ENCODE data around the gene ZBTB22.
A peak's percentile ranks its signal among the peaks of the same experiment; 100 is the strongest.
"Not testable (repeated sequence)": the region's sequence is repeated elsewhere in the genome, so short reads cannot be mapped to it uniquely, and the experiment has no call there.

The ZBTB22 gene, protein sequence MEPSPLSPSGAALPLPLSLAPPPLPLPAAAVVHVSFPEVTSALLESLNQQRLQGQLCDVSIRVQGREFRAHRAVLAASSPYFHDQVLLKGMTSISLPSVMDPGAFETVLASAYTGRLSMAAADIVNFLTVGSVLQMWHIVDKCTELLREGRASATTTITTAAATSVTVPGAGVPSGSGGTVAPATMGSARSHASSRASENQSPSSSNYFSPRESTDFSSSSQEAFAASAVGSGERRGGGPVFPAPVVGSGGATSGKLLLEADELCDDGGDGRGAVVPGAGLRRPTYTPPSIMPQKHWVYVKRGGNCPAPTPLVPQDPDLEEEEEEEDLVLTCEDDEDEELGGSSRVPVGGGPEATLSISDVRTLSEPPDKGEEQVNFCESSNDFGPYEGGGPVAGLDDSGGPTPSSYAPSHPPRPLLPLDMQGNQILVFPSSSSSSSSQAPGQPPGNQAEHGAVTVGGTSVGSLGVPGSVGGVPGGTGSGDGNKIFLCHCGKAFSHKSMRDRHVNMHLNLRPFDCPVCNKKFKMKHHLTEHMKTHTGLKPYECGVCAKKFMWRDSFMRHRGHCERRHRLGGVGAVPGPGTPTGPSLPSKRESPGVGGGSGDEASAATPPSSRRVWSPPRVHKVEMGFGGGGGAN

GRCh38 chr6:33317669-33318425, at the start of gene ZBTB22:
Gene ZBTB22, minus strand, starts transcription at chr6:33317744. Its CDS starts 828 bp downstream, at chr6:33316916.
- DNase-seq = peak; percentile 99

GRCh38 chr6:33367009-33367714, 49.6 kb upstream of the ZBTB22 start:
- DNase-seq = no peak

- not testable (repeated sequence) for DNase-seq
Observed at GRCh38 chr6:33365206-33365971, 47.8 kb upstream of the ZBTB22 start.

GRCh38 chr6:33364475-33365205, 47.1 kb upstream of the ZBTB22 start:
- not testable (repeated sequence) for DNase-seq

- DNase-seq = not testable (repeated sequence)
Observed at GRCh38 chr6:33363486-33363885, 45.9 kb upstream of the ZBTB22 start.

DNA sequence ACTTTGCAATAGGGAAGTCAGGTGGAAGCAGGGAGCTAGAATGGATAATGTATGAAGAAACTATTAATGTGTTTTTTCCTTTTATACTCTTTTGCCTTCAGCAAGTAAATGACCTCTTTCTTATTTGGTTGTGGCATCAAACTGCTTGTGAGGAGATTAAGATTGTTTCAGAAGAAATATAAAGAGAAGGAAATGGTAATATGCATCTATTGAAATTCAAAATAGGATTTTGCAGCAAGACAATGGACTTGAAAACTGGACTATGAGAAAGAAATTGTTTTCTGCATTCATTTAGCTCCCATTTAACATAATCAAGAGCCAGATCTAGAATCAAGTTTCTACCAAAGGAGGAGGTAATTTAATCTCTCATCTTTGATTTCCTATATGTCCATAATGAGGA, 41.8 kb upstream of the ZBTB22 start:
- no peak for DNase-seq

- DNase-seq = not testable (repeated sequence)
Observed at GRCh38 chr6:33357160-33357871, 39.8 kb upstream of the ZBTB22 start.

- no peak for DNase-seq
Observed at GRCh38 chr6:33356295-33356694, 38.8 kb upstream of the ZBTB22 start.

- not testable (repeated sequence) for DNase-seq
Observed at GRCh38 chr6:33355860-33356259, 38.3 kb upstream of the ZBTB22 start.

DNA sequence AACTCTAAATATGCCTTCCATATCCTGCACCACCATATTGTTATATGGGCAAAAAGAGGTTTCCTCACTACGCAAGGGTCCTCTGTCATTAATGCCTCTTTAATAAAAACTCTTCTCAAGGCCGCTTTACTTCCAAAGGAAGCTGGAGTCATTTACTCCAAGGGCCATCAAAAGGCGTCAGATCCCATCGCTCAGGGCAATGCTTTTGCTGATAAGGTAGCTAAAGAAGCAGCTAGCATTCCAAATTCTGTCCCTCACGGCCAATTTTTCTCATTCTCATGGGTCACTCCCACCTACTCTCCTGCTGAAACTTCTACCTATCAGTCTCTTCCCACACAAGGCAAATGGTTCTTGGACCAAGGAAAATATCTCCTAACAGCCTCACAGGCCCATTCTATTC, 30.3 kb upstream of the ZBTB22 start:
- no peak for DNase-seq

DNA sequence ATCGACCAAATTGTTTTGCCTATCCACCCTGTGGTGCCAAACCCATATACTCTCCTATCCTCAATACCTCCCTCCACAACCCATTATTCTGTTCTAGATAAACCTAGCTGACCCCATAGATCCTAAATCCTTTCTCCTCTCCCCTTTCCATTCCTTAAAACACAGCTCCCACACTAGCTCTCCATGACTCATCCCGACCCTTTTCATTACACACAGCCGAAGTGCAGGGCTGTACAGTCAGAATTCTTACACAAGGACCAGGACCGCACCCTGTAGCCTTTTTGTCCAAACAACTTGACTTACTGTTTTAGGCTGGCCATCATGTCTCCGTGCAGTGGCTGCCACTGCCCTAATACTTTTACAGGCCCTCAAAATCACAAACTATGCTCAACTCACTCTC, 29.4 kb upstream of the ZBTB22 start:
- not testable (repeated sequence) for DNase-seq

GRCh38 chr6:33344701-33345697, 27.5 kb upstream of the ZBTB22 start:
- peak; percentile 77 for DNase-seq

DNA sequence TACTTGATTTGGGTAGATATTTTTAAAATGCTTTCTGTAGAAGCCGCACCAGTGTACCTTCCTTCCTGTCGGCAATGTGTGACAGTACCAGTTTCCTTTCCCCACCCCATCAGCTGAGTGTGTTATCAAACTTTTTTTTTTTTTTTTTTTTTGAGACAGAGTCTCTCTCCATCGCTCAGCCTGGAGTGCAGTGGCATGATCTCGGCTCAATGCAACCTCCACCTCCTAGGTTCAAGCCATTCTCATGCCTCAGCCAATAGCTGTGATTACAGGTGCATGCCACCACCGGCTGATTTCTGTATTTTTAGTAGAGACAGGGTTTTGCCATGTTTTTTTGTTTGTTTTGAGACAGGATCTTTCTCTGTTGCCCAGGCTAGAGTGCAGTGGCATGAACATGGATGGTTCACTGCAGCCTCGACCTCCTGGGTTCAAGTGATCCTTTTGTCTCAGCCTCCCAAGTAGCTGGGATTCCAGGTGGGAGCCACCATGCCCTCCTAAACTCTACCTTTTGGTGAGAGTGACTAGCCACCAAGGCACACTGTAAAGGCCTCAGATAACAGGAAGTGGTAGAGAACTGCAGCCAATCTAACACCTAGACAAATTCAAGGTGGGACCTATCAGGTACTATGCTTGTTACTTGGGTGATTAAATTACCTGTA, 26.5 kb upstream of the ZBTB22 start:
- peak; percentile 75 for DNase-seq

GRCh38 chr6:33343606-33343952, 26.0 kb upstream of the ZBTB22 start:
- not testable (repeated sequence) for DNase-seq

DNA sequence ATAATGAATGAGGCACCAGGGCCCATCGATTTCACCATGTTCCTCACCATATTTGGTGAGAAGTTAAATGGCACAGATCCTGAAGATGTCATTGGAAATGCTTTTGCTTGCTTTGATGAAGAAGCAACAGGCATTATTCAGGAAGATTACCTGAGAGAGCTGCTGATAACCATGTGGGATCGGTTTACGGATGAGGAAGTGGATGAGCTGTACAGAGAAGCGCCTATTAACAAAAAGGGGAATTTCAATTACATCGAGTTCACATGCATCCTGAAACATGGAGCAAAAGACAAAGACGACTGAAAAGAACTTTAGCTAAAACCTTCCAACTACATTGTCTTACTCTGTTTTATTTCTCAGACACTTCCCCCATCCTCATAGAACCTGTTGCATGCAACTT, 21.6 kb upstream of the ZBTB22 start:
- no peak for DNase-seq

DNA sequence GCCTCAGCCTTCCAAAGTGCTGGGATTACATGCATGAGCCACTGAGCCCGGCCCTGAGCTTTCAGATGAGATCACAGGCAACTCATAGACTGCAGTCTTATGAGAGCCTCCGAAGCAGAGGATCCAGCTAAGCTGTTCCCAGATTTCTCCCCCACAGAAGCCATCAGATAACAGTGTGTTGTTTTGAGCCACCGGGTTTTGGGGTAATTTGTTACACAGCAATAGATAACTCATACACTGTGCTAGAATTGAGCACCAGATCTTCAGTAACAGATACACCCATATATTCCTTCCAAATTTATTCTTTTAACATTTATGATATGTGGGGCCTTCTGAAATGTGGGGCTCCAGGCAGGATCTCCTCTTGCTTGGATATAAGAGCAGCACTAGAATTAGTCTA, 19.0 kb upstream of the ZBTB22 start:
- no peak for DNase-seq

GRCh38 chr6:33335916-33336315, 18.4 kb upstream of the ZBTB22 start:
- DNase-seq = no peak

DNA sequence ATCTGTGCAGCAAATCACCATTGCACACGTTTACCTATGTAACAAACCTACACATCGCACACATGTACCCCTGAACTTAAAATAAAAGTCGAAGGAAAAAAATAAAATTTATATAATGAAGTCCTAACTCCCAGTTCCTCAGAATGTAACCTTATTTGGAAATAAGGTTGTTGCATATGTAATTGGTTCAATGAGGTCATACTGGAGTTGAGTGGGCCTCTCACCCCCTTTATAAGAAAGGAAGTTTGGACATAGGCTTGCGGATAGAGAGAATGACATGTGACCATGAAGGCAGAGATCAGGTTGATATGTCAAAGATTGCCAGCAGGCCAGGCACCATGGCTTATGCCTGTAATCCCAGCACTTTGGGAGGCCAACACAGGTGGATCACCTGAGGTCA, 16.1 kb upstream of the ZBTB22 start:
- no peak for DNase-seq

- no peak for DNase-seq
Observed at GRCh38 chr6:33330736-33331135, 13.2 kb upstream of the ZBTB22 start.

Measured in CD4-positive, alpha-beta T cell treated with Interleukin-17A for 4 hours (primary cell).